Stimulated activated effector memory CD8-positive, alpha-beta T cell treated with anti-CD3 and anti-CD28 coated beads, Interleukin-12 subunit alpha, Interleukin-12 subunit beta, amount 100 ng/mL, for 72 hours (primary cell): ENCODE results near the gene TOX2.

Experiments
- ATAC-seq: fragments of 150-1000 bp; cut with Tn5 transposase; 2 replicates; pipeline ENCODE4 v1.10.0; 2021
- DNase-seq, 2 donors: peaks; one replicate each; pipeline ENCODE4 v3.0.0; 2021 to 2022; ENCODE audit warnings: low spot score in 2 of 2
- H3K27ac Mint-ChIP-seq: one replicate; pipeline ENCODE4 v1.8.0; 2022; ENCODE audit warnings: mild to moderate bottlenecking, mixed read lengths
- H3K36me3 Mint-ChIP-seq: one replicate; pipeline ENCODE4 v1.8.0; 2022; ENCODE audit warnings: mild to moderate bottlenecking, mixed read lengths
- H3K4me1 Mint-ChIP-seq: one replicate; pipeline ENCODE4 v1.8.0; 2022; ENCODE audit warnings: mixed read lengths
- H3K4me3 Mint-ChIP-seq: one replicate; pipeline ENCODE4 v1.8.0; 2022; ENCODE audit warnings: mild to moderate bottlenecking, mixed read lengths
- H3K9me3 Mint-ChIP-seq: one replicate; pipeline ENCODE4 v1.8.0; 2022; ENCODE audit warnings: mixed read lengths

TOX2 gene

DNA sequence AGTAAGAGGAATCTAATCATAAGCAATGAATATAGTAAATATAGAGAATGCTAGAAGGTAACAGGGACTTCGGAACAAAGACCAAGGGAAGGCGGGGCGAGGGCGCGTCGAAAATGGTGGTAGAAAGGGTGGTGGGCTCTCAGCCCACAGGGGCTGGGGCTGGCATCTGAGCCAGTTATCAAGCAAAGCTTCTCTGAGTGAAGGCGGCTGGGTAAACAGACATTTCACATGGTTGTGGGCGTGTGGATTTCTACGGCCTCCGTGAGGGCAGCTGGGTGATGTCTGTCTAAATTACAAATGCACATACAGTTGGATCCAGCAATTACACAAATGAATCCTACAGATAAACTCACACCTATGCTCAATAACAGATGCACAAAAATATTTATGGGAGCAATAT is 56.6 kb downstream of the TOX2 start:
- no peak overlapping the region for H3K27ac Mint-ChIP-seq
- H3K9me3 Mint-ChIP-seq: no peaks in the 10 kb centered on the region
- no peak for DNase-seq
- H3K36me3 Mint-ChIP-seq: peaks cover 13% of the 10 kb centered on the region
- H3K4me1 Mint-ChIP-seq: peaks cover 5% of the 10 kb centered on the region
- H3K4me3 Mint-ChIP-seq: no peak overlapping the region
- no peak for ATAC-seq

- no peaks in the 10 kb centered on the region for H3K9me3 Mint-ChIP-seq
- no peak overlapping the region for H3K4me3 Mint-ChIP-seq
- peaks cover 5% of the 10 kb centered on the region for H3K4me1 Mint-ChIP-seq
- DNase-seq: no peak
- H3K36me3 Mint-ChIP-seq: peaks cover 13% of the 10 kb centered on the region
- H3K27ac Mint-ChIP-seq: no peak overlapping the region
- no peak for ATAC-seq
These were observed 57.4 kb downstream of the TOX2 start for GRCh38 chr20:43972051-43972450.

DNA sequence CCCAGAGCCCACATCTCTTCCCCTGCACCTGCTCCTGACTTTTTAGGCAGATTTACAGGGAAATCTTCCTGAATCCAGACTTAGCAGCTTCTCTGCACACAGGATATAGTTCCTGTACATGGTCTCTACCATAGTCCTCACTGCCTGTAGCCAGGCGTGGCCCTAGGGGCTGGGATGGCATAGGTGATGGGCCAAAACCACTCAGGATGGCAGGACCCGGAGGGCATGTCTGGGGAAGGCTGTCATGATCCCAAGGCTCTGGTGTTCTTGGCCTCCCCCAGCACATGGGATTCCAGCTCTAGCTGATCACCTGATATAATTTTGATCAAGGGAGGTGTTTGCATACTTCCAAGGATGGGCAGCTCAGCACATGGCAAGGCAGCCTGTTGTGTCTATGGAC is 58.0 kb downstream of the TOX2 start:
- Mint-ChIP-seq H3K36me3 (peaks cover 13% of the 10 kb centered on the region), H3K9me3 (no peaks in the 10 kb centered on the region), H3K4me1 (peaks cover 5% of the 10 kb centered on the region), H3K27ac (no peak overlapping the region), H3K4me3 (no peak overlapping the region)
- ATAC-seq: no peak
- DNase-seq: no peak

DNA sequence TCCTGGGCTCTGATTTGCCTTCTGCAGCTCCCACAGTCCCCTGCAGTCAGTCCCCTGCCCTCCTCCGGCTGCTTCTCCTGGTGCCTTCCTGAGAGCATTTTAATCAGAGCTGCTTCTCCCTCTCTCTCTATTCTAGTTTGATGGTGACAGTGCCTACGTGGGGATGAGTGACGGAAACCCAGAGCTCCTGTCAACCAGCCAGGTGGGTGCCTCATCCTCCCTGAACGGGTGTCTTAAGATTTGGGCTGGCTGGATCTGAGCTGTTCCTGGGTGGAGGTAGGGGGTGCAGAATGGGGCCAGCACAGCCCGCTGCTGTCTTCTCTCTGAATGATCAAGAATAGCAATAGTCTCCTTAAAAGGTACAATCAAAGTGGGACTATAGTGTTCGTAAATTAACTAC is 58.6 kb downstream of the TOX2 start:
- no peak for DNase-seq
- Mint-ChIP-seq H3K27ac (no peak overlapping the region), H3K9me3 (no peaks in the 10 kb centered on the region), H3K4me1 (peaks cover 5% of the 10 kb centered on the region), H3K4me3 (no peak overlapping the region), H3K36me3 (peaks cover 13% of the 10 kb centered on the region)
- ATAC-seq: no peak

DNA sequence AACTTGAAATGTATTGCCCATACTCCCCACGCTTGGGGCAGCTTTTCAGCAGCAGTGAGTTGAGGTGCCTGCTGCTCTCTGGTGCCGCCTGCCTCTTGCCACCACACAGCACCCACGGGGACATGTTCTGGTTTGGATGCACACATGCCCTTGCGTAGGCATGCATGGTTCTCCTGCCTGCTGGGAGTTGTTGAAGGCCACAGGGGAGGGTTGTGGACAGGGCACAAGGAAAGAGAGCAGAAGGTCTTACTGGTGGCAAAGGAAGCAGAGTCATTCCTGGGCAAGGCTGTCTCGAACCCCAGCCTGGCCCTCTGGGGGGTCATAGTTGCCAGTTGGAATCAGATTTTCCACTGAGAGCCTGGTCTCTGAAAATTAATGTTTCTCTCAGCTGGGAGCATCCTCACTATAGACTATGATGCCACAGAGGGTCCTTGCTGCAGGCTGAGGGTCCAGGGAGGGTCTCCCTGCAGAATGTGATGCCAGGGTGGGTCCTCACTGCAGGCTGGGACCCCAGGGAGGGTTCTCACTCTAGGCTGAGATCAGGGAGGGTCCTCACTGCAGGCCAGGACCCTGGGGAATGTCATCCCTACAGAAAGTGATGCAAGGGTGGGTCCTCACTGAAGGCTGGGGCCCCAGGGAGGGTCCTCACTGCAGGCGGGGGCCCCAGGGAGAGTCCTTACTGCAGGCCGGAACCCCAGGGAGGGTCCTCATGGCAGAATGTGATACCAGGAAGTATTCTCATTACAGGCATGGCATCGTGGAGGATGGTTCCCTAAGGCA is 59.2 kb downstream of the TOX2 start:
- H3K27ac Mint-ChIP-seq: no peak overlapping the region
- no peaks in the 10 kb centered on the region for H3K9me3 Mint-ChIP-seq
- no peak for ATAC-seq

GRCh38 chr20:43974695-43975094 is 60.0 kb downstream of the TOX2 start:
- ATAC-seq: no peak
- no peaks in the 10 kb centered on the region for H3K9me3 Mint-ChIP-seq
- H3K4me3 Mint-ChIP-seq: no peak overlapping the region
- no peak for DNase-seq
- H3K36me3 Mint-ChIP-seq: peaks cover 13% of the 10 kb centered on the region
- peaks cover 7% of the 10 kb centered on the region for H3K4me1 Mint-ChIP-seq
- no peak overlapping the region for H3K27ac Mint-ChIP-seq

More for the DNA sequence above, 59.2 kb downstream of the TOX2 start:
- DNase-seq: no peak
- peaks cover 13% of the 10 kb centered on the region for H3K36me3 Mint-ChIP-seq
- peaks cover 9% of the 10 kb centered on the region for H3K4me1 Mint-ChIP-seq
- no peak overlapping the region for H3K4me3 Mint-ChIP-seq

DNA sequence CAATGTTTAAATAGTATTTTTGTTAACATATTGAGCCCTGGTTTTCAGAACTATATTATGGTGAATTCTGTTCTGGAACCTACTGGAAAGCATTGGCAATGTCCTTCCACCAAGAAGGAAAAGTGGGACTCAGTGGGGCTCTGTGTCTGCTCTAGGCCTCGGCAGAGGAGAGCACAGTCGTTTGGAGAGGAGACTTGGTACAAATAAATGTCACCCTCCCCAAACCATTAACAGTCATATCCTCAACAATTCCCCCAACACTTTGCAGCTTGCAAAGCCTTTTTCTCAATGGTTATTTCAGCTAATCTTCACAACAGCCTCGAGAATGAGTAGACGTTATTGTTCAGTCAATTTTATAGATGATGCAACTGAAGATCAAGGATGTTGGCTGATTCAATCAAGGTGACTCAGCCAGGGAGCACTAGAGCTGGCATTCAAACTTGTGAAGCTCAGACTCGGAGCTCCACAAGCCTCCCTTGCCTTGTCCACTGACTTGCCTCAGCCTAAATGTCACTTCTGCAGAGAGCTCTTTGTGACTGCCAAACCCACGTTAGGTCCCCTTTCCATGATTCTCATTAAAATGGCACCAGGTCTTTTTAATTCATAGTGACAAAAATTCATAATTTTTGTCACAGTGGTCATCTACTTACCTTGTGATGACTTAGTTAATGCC is 60.6 kb downstream of the TOX2 start:
- ATAC-seq (peak; percentile 73), DNase-seq (no peak)
- Mint-ChIP-seq H3K4me1 (peaks cover 7% of the 10 kb centered on the region), H3K4me3 (no peak overlapping the region), H3K9me3 (no peaks in the 10 kb centered on the region), H3K36me3 (peaks cover 13% of the 10 kb centered on the region), H3K27ac (no peak overlapping the region)

DNA sequence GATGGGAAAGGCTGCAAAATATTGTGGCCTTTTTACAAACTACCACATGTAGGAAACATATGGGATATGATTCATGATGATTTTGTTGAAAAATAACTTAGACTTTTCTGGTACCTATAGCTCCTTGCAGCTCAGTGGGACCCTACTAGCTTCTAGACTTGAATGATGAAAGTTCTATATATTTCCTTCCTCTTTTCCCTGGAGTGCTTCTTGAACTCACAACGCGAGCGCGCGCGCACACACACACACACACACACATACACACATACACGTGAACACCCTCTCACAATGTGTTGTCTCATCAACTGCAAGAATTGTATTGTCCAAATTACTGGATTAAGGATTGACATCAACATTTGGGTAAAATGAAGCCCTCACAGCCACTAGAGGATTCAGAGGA is 61.9 kb downstream of the TOX2 start:
- ATAC-seq: no peak
- Mint-ChIP-seq H3K36me3 (peaks cover 13% of the 10 kb centered on the region), H3K4me1 (peaks cover 11% of the 10 kb centered on the region), H3K9me3 (no peaks in the 10 kb centered on the region), H3K27ac (no peak overlapping the region), H3K4me3 (no peak overlapping the region)
- DNase-seq: no peak

- no peak overlapping the region for H3K27ac Mint-ChIP-seq
These were observed 62.6 kb downstream of the TOX2 start for GRCh38 chr20:43977252-43977651.

DNA sequence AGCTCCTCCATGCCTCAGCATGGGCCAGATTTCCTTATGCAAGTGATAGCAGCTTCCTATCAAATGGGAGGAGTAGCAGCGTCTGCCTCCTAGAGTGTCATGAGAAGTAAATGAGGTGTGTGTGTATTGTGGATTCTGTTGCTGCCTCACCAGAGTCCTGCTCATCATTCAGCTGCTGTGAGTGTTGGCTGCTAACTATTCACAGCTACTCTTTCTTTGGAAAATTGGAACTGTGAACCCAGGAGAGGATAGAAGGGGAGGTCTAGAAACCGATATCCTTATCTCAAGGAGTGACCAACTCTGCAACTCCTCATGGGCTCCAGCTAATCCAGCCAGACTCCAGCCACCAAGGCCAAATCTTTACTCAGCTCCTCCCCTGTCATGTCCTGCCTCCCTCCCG is 63.3 kb downstream of the TOX2 start:
- Mint-ChIP-seq H3K4me1 (peaks cover 25% of the 10 kb centered on the region), H3K27ac (no peak overlapping the region)
- no peak for ATAC-seq

More at GRCh38 chr20:43977252-43977651, 62.6 kb downstream of the TOX2 start:
- ATAC-seq (no peak), DNase-seq (no peak)
- peaks cover 18% of the 10 kb centered on the region for H3K4me1 Mint-ChIP-seq
- no peak overlapping the region for H3K4me3 Mint-ChIP-seq
- H3K36me3 Mint-ChIP-seq: peaks cover 13% of the 10 kb centered on the region
- no peaks in the 10 kb centered on the region for H3K9me3 Mint-ChIP-seq

GRCh38 chr20:43979576-43980105 is 65.0 kb downstream of the TOX2 start:
- Mint-ChIP-seq H3K4me3 (no peak overlapping the region), H3K4me1 (peaks cover 38% of the 10 kb centered on the region), H3K9me3 (no peaks in the 10 kb centered on the region), H3K27ac (no peak overlapping the region), H3K36me3 (peaks cover 4% of the 10 kb centered on the region)
- ATAC-seq: no peak
- no peak for DNase-seq

More for the DNA sequence above, 63.3 kb downstream of the TOX2 start:
- Mint-ChIP-seq H3K36me3 (peaks cover 17% of the 10 kb centered on the region), H3K9me3 (no peaks in the 10 kb centered on the region), H3K4me3 (no peak overlapping the region)
- no peak for DNase-seq

GRCh38 chr20:43981540-43981939 is 66.9 kb downstream of the TOX2 start:
- Mint-ChIP-seq H3K4me1 (peaks cover 53% of the 10 kb centered on the region), H3K9me3 (no peaks in the 10 kb centered on the region), H3K4me3 (no peak overlapping the region), H3K27ac (peak overlapping the region; percentile 73), H3K36me3 (peaks cover 4% of the 10 kb centered on the region)
- ATAC-seq (no peak), DNase-seq (no peak)

DNA sequence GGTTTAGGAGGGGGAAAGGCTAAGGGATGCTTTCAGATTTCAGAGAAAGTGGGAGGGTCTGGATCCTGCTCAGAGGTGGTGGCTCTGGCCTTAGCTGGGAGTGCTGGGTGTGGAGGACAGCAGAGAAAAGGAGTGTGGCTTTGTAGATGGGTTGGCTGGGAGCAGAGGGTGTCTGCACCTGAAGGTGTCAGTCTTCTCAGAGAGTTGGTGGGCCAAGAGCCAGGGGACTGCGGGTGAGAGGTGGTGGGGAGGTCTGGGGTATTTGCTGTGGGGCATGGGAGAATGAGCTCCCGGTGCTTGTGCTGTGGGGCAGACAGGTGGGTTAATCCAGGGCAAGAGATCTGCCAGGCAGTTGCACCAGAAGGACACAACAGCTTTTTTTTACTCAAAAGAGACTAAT is 67.4 kb downstream of the TOX2 start:
- Mint-ChIP-seq H3K27ac (peak overlapping the region; percentile 73), H3K4me3 (no peak overlapping the region), H3K36me3 (peaks cover 4% of the 10 kb centered on the region), H3K9me3 (no peaks in the 10 kb centered on the region), H3K4me1 (peaks cover 53% of the 10 kb centered on the region)
- DNase-seq (no peak), ATAC-seq (no peak)

DNA sequence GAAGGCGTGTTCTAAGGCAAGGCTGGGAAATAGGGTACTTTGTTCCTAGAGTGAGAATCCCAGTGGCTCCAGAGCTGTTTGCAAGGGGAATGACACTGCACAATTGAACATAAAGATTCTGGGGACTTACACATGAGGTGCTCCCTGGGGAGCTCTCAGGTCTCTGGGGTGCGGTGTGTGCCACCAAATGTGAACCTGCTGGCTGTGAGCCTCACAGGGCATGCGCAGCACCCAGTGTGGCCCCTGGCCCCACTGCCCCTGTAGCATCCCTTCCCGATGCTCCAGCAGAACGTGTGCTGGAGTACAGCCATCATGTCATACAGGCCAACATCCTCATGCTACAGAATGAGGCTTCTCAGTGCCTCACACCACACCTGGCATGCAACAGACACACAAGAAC is 68.2 kb downstream of the TOX2 start:
- Mint-ChIP-seq H3K4me3 (no peak overlapping the region), H3K4me1 (peaks cover 57% of the 10 kb centered on the region), H3K27ac (peak overlapping the region; percentile 73), H3K36me3 (peaks cover 4% of the 10 kb centered on the region), H3K9me3 (no peaks in the 10 kb centered on the region)
- ATAC-seq: no peak
- no peak for DNase-seq

GRCh38 chr20:43983359-43983758 is 68.7 kb downstream of the TOX2 start:
- peak in 1 of 2 donors; percentile 68 for DNase-seq
- Mint-ChIP-seq H3K4me3 (peak overlapping the region; percentile 25), H3K9me3 (no peaks in the 10 kb centered on the region), H3K4me1 (peaks cover 59% of the 10 kb centered on the region), H3K27ac (no peak overlapping the region), H3K36me3 (peaks cover 4% of the 10 kb centered on the region)
- ATAC-seq: peak; percentile 38

GRCh38 chr20:43983904-43984361 is 69.3 kb downstream of the TOX2 start:
- ATAC-seq (peak; percentile 85), DNase-seq (no peak)
- H3K36me3 Mint-ChIP-seq: peaks cover 4% of the 10 kb centered on the region
- H3K27ac Mint-ChIP-seq: peak overlapping the region; percentile 63
- H3K9me3 Mint-ChIP-seq: no peaks in the 10 kb centered on the region
- H3K4me3 Mint-ChIP-seq: peak overlapping the region; percentile 25
- peaks cover 58% of the 10 kb centered on the region for H3K4me1 Mint-ChIP-seq
